Stimulated activated CD8-positive, alpha-beta memory T cell treated with anti-CD3 and anti-CD28 coated beads, Interleukin-7, amount 100 ng/mL, for 1 hour (primary cell): Measurements from ENCODE around the gene CYP8B1.

Experiments used
- DNase-seq, 2 donors: peaks; one replicate each; pipeline ENCODE4 v3.0.0-alpha.2; 2020; ENCODE audit warnings: low read depth in 2 of 2

The CYP8B1 gene

GRCh38 chr3:42827654-42828053 is 48.0 kb downstream of the CYP8B1 start:
- DNase-seq: no peak

GRCh38 chr3:42827023-42827422 is 48.7 kb downstream of the CYP8B1 start:
- DNase-seq: no peak

GRCh38 chr3:42826141-42826540 is 49.5 kb downstream of the CYP8B1 start:
- DNase-seq: no peak

GRCh38 chr3:42823351-42823750 is 52.3 kb downstream of the CYP8B1 start:
- DNase-seq: no peak

- no peak for DNase-seq
These were observed 52.9 kb downstream of the CYP8B1 start for GRCh38 chr3:42822828-42823227.
